HG02885 (cell line): ENCODE data around the gene RBM22.
"Not testable (repeated sequence)": the region's sequence is repeated elsewhere in the genome, so short reads cannot be mapped to it uniquely, and the experiment has no call there.

Experiments used
- ATAC-seq: cut with Tn5 transposase; IDR thresholded peaks from one replicate; pipeline ENCODE4 v1.9.1; 2021; ENCODE audit warnings: mild to moderate bottlenecking; ENCODE audit not compliant: unreplicated experiment, poor library complexity

The RBM22 gene

DNA sequence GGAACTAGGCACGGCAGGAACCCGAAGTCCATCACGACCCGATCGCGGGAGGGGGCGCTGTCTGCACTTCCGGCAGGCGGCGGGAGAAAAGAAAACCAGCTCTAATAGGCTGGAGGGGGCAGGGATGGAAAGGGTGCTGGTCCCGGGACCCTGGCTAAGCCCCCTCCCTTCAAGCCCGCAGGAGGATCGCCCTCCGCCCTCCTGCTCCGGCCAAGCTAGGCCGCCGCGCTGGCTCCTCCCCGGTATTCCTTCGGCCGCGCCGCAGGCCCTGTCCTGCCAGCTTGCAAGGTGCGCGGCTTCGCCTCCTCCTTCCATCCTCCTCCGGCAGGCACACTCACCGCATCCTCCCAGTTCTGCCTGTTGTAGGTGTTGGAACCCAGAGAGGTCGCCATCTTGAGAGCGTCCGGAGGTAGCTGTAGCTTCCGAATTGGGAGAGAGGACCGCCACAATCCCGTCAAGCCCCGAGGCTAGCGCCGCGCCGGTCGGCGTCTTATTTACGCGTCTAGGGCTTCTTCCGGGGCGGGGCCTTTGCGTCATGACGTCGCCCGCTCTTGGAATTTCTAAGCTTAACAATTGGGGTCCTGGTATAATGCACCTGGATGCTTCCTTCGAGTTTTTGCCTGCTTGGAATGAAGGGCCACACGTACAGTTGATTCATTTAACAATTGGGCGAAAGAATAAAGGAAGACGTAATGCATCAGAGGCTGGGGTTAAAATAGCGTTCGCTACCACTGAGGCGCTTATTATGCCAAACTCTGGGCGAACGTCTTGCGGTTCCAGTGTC is at the start of gene RBM22:
Gene RBM22, minus strand, starts transcription at position 469 of the 784 bp plus-strand sequence. Its CDS starts 77 bp downstream, at position 392.
- ATAC-seq = peak; percentile 98

DNA sequence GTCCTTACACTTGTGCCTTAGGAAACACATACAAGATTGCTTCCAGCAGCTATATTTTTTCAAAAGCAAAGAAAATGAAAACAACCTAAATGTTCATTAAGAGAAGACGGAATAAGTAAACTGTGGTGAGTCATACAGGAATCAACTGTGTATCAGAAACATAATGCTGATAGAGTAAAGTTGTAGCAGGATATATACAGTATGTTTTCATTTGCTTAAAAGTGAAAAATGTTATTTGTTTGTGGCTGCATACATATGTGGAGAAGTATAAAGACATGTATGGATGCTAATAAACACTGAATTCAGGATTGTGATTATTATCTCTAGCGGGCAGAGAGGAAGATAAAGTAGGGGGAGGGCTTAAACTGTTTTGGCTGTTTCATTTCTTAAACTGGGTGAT is 49.6 kb upstream of the RBM22 start:
- no peak for ATAC-seq

- not testable (repeated sequence) for ATAC-seq
Measured at GRCh38 chr5:150743142-150743488, 42.3 kb upstream of the RBM22 start.

- not testable (repeated sequence) for ATAC-seq
Measured at GRCh38 chr5:150742455-150743141, 41.7 kb upstream of the RBM22 start.

DNA sequence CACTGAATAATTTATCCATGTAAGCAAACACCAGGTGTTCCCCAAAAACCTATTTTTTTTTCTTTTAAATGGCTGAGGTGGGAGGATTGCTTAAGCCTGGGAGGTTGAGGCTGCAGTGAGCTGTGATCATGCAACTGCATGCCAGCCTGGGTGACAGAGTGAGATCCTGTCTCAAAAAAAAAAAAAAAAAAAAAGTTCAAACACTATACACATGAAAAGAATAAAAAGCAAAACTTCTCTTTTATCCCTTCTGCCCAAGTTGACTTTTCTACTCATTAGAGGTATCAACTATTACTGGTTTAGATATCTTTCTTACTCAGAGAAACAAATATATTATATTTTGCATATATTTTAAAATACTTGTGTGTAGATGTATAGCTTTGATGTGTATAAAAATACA is 40.1 kb upstream of the RBM22 start:
- ATAC-seq = no peak

GRCh38 chr5:150738862-150739261 is 38.0 kb upstream of the RBM22 start:
- no peak for ATAC-seq

- peak; percentile 98 for ATAC-seq
Measured at GRCh38 chr5:150734579-150735384, 33.9 kb upstream of the RBM22 start.

DNA sequence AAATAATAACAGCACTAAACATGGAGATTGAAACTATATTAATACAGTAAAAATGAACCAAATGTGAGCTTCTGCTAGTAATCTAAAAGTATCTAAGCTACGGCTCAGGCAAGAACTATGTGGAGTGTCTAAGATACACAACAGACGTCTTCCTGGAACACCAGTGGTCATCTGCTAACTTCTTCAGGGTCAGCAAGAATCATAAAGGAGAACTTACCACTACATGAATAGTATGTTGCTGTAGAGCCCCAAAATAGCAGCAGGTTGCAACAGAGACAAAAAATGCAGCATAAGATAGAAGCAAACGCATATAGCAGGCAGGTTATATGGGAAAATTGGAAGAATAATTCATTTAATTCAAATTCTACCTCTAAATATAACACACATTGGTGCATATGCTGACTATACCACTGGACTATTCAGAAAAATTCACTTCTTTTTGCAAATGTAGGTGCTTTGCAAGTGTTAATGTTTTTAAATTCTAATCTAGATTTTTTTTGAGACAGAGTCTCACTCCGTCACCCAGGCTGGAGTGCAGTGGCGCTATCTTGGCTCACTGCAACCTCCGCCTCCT is 30.9 kb upstream of the RBM22 start:
- ATAC-seq = no peak

- no peak for ATAC-seq
Measured at GRCh38 chr5:150729859-150730258, 29.0 kb upstream of the RBM22 start.

DNA sequence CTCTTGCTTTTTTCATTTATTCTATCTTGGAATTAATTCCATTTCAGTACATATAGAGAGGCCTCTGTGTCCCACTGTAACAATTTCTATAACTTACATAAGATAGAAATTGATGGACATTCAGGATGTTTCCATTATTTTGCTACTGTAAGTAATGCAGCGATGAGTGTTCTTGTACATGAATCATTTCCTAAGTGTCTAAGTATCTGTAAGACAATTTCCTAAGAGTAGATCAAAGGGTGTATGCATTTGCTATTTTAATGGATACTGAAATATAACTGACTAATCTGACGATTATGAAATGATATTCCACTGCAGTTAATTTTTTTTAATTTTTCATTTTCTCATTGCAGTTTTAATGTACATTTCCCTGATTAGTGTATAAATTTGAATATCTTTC is 23.0 kb upstream of the RBM22 start:
- ATAC-seq = no peak

- ATAC-seq = no peak
Measured at GRCh38 chr5:150710165-150710564, 9.3 kb upstream of the RBM22 start.

DNA sequence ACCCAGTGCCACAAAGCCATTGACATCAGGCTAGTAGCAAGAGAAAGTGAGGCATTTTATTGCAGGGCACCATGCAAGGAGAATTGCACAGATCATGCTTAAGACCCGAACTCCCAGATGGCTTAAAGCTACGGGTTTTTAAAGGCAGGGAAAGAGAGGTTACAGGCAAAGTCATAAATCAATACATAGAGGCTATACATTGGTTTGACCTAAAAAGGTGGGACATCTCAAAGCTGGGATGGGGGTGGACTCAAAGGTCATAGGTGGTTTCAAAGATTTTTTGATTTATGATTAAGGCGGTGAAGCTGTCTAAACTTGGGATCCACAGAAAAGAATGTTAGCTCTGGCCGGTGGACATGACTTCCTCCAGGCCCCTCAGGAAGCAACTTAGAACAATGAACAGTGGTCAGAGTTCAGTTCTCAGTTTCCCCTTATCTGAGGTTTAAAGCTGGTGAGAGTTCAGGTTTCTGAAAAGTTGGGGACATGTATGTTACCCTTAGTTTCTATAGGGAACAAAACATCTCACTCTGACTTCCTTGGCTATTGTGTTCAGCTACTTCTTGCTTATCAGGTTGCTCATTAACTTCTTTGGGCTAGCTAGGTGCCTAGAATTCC is 6.0 kb upstream of the RBM22 start:
- ATAC-seq = no peak

GRCh38 chr5:150703762-150704161 is 2.9 kb upstream of the RBM22 start:
- ATAC-seq = no peak

DNA sequence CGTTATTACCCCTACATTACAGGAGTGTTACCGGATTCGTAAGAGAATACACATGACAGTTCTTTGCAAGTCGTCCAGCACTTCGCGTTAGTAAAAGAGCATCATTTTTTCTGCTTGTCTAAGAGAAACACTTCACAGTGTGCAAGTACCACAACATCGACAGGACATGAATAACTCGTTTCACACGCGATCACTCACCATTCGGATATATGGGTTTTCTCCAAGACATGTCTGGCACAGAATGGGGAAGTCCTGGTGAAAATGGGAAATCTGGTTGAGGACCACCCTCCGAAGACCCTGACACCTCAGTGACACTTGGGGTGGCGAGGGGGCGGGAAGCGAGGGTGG is 642 bp downstream of the RBM22 start:
- ATAC-seq = peak; percentile 5

GRCh38 chr5:150694612-150695011 is 6.2 kb downstream of the RBM22 start:
- no peak for ATAC-seq

GRCh38 chr5:150692276-150692675 is 8.6 kb downstream of the RBM22 start:
- ATAC-seq = no peak

GRCh38 chr5:150690760-150691159 is 10.1 kb downstream of the RBM22 start:
- ATAC-seq = no peak

- ATAC-seq = no peak
Measured at GRCh38 chr5:150689120-150689519, 11.7 kb downstream of the RBM22 start.

- no peak for ATAC-seq
Measured at GRCh38 chr5:150676578-150676977, 24.3 kb downstream of the RBM22 start.

DNA sequence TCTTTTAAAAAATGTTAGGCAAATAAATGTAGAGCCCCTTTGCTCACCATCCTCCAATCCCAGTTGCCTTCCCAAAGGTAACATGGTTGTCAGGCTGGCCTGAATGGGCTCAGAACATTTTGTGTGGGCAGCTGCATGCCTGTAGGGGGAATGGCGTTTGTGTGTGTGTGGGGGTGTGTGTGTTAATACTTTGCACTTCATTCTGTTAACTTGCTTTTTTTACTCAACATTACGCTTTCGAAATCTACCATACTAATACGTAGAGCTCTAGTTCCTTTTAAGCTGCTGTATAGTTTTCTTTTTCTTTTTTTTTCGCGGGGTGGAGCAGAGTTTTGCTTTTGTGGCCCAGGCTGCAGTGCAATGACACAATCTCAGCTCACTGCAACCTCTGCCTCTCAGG is 25.8 kb downstream of the RBM22 start:
- ATAC-seq = no peak
